ENCODE results near the gene TPM1.
"Not testable (repeated sequence)": the region's sequence is repeated elsewhere in the genome, so short reads cannot be mapped to it uniquely, and the experiment has no call there.

The TPM1 gene

DNA sequence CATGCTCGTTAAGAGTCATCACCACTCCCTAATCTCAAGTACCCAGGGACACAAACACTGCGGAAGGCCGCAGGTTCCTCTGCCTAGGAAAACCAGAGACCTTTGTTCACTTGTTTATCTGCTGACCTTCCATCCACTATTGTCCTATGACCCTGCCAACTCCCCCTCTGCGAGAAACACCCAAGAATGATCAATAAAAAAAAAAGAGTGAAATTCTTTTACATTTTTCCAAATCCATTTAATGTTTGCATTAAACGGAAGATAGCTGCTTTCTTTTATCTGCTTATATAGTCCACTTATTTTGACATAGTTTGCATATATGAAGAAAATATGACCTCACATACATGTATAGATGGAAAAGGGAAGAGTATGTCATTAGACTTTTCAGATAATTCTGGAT, 57.0 kb downstream of the TPM1 start:
- DNase-seq = not testable (repeated sequence)

DNA sequence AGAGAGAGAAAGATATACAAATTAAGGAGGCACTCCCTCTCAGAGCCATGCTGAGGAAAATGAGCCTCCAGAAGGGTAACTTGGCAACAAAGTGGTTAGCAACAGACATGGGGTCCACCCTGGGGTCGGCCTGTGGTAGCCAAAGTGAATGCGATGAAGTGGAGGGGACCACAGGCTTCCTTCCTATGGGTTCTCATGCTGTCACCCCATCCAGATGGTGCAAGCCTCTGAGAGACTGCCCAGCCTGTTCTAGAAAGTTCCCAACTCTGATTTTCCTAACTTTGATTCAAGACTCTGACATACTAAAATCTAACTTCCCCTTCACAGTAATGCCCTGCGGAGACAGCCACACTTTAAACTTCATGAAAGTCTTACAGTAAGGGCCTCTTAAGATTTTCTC, 60.9 kb downstream of the TPM1 start:
- no peak for DNase-seq

- no peak for DNase-seq
Measured at GRCh38 chr15:63104727-63105126, 62.2 kb downstream of the TPM1 start.

DNA sequence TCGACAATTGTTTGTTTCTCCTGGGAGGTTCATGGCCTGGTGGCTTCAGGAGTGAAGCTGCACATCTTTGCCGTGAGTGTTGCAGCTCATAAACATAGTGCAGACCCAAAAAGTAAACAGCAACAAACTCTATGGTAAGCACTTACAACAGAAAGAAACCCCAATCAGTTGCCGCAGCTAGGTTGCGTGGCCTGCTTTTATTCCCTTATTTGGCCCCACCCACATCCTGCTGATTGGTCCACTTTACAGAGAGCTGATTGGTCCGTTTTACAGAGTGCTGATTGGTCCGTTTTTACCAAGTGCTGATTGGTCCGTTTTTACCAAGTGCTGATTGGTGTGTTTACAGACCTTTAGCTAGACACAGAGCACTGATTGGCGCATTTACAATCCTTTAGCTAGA, 62.8 kb downstream of the TPM1 start:
- not testable (repeated sequence) for DNase-seq

- no peak for DNase-seq
Measured at GRCh38 chr15:63107895-63108546, 65.5 kb downstream of the TPM1 start.

GRCh38 chr15:63109498-63109897, 67.0 kb downstream of the TPM1 start:
- DNase-seq = no peak

DNA sequence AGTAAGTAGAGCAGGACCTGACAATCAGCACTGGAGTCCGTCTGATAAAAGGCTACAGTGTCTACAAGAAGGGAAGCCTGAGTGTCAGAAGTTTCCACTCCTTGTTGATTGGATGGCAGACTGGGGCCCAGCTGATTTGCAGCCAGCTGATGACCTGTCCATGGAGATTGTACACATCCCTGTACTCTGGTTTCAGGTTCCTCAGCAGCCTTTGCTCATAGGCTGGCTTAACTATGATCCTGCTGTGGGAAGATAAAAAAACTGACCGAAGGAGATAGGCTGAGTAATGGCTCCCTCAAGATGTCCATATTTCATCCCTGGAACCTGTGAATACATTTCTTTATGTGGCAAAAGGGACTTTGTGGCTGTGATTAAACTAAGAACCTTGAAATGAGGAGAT, 67.4 kb downstream of the TPM1 start:
- DNase-seq = no peak

DNA sequence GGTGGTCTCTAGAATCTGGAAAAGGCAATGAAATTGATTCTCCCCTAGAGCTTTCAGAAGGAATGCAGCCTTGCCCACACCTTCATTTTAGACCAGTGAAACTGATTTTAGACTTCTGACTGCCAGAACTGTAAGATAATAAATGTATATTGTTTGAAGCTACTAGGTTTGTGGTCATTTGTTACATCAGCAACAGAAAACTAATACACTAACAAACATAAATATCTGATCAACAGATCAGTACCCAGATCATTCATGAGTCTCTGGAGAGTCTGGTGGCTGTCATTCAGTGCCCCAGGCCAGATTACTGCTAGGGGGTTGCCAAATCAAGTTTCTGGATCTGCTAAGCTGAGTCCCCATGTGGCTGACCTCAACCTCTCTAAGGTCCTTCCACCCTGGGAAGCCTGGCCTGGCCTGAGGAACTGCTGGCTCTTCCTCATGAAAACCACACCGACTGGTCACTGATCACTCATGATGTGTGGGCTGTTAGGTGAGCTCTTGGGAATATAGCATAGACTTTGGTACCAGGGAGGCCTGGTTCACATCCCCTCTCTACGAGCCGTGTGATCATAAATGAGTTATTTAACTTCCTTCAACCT, 68.0 kb downstream of the TPM1 start:
- DNase-seq = no peak

DNA sequence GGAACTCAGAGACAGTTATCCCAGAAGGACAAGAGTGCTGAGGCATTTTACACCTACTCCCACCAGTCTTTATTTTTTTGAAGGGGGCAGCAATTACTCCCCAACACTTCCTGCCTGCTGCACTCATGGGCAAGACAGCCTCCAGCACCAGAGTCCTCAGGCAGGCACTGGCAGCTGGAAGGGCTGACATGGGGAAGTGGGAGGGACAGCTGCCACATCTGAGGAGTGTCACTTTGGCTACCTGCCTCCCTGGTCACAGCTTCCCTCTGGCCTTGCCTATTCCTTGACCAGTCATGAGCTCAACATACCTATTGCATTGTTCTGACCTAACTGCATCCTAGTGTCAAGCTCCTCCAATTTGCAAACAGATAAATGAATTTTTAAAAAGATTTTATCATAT, 68.9 kb downstream of the TPM1 start:
- DNase-seq = no peak

GRCh38 chr15:63112871-63113270, 70.3 kb downstream of the TPM1 start:
- DNase-seq = no peak

- DNase-seq = no peak
Measured at GRCh38 chr15:63114465-63114864, 71.9 kb downstream of the TPM1 start.

Data from NCI-H1105 (cell line).